ENCODE data around the gene SLX9. TPM values are rescaled to one million over a fixed set of nuclear protein-coding genes. Genes with fewer than 3 reads are reported as not detected.

Gene SLX9
- total RNA-seq, 1 experiment from 2014 or later: 74.3 TPM

- no peak overlapping the region for H3K4ac ChIP-seq (ENCODE audit: low read depth, low read length)
- no peak for DNase-seq
- H4K20me1 ChIP-seq (ENCODE audit: control insufficient read depth, insufficient read depth, insufficient read length): no peaks in the 10 kb centered on the region
- H2BK15ac ChIP-seq (ENCODE audit: low read depth, low read length): no peak overlapping the region
- TF ChIP-seq CTCF (conservative IDR thresholded peaks at IDR 0.05): no peak
- no peak overlapping the region for H3K9ac ChIP-seq (ENCODE audit: extremely low read depth, insufficient read length, low read length)
- H3K79me1 ChIP-seq (ENCODE audit: insufficient read depth, low read depth, low read length, poor library complexity, severe bottlenecking): no peaks in the 10 kb centered on the region
- no peak overlapping the region for H3K14ac ChIP-seq (ENCODE audit: insufficient read depth, low read length)
- H2BK5ac ChIP-seq (ENCODE audit: insufficient read length, low read length): no peak overlapping the region
- no peak overlapping the region for H2BK20ac ChIP-seq (ENCODE audit: low read depth, low read length, poor library complexity, severe bottlenecking)
- Mint-ChIP-seq H3K27me3 (ENCODE audit: low read depth) (peaks cover 6% of the 10 kb centered on the region), H3K27ac (no peak overlapping the region), H3K4me3 (no peak overlapping the region), H3K4me1 (peaks cover 6 to 7% of the 10 kb centered on the region in 2 experiments), H3K36me3 (ENCODE audit: insufficient read depth in 1 of 3, low read depth in 3 of 3) (no peaks in the 10 kb centered on the region), H3K9me3 (no peaks in the 10 kb centered on the region)
- H3K23ac ChIP-seq (ENCODE audit: insufficient read length, low read depth, low read length): no peak overlapping the region
- H3K4me2 ChIP-seq (ENCODE audit: insufficient read depth, insufficient read length, low read length): no peak overlapping the region
- H3K4me1 ChIP-seq (ENCODE audit: insufficient read depth, low read length): no peaks in the 10 kb centered on the region
- no peaks in the 10 kb centered on the region; the same call in 1 of the 2 replicates for H3K27me3 ChIP-seq (ENCODE audit: insufficient read depth, low read length)
- no peak overlapping the region for H4K5ac ChIP-seq (ENCODE audit: insufficient read length, low read depth, low read length)
- no peak overlapping the region for H3K56ac ChIP-seq (ENCODE audit: insufficient read length, low read depth, low read length)
- no peaks in the 10 kb centered on the region for H3K9me3 ChIP-seq (ENCODE audit: control insufficient read depth, low read depth, low read length)
- no peaks in the 10 kb centered on the region for H3K79me2 ChIP-seq (ENCODE audit: insufficient read depth, low read length)
- no peak overlapping the region for H3K27ac ChIP-seq (ENCODE audit: insufficient read length, low read depth, low read length)
- no peak overlapping the region for H4K8ac ChIP-seq (replicated peaks; ENCODE audit: insufficient read length, low read depth, low read length)
- H3K18ac ChIP-seq (ENCODE audit: insufficient read length, low read depth, low read length): no peak overlapping the region
- no peak overlapping the region for H4K91ac ChIP-seq (ENCODE audit: insufficient read length, low read depth, low read length)
- H2BK12ac ChIP-seq (ENCODE audit: insufficient read length, low read depth, low read length): no peak overlapping the region
- no CpG with 5 or more reads among the region's 32 CpGs for WGBS (ENCODE audit: extremely low coverage, insufficient read length, low lambda C conversion rate)
- peaks cover 6% of the 10 kb centered on the region for H3K23me2 ChIP-seq (ENCODE audit: insufficient read length, low read depth, low read length, poor library complexity, severe bottlenecking)
- no peak overlapping the region for H2BK120ac ChIP-seq (ENCODE audit: low read depth, low read length, poor library complexity, severe bottlenecking)
- no peak overlapping the region for H2AK5ac ChIP-seq (ENCODE audit: insufficient read length, low read length)
- H3T11ph ChIP-seq (ENCODE audit: low read length): no peak overlapping the region
- no peak overlapping the region for H2AFZ ChIP-seq (ENCODE audit: low read length)
Observed at GRCh38 chr21:44998621-44999427, 59.0 kb downstream of the SLX9 start.
